Omental fat pad (tissue), 4 donors: Measurements from ENCODE around the gene DAGLB. TPM values are rescaled to one million over a fixed set of nuclear protein-coding genes. Genes with fewer than 3 reads are reported as not detected.
"Not testable (repeated sequence)": the region's sequence is repeated elsewhere in the genome, so short reads cannot be mapped to it uniquely, and the experiment has no call there.

Experiments used
- ATAC-seq: fragments of 150-250 bp; one replicate; pipeline ENCODE4 v1.9.1; 2016; ENCODE audit warnings: mild to moderate bottlenecking, moderate library complexity; ENCODE audit not compliant: low FRiP score
- DNase-seq: peaks from one replicate; pipeline ENCODE4 v3.0.0-alpha.2; 2019; ENCODE audit warnings: low spot score
- total RNA-seq, 4 donors: library from RNA; depleted of rRNA; stranded (reverse); fragments of >200 nt; gene quantifications; one replicate each; pipeline ENCODE4 v1.1.0, GENCODE V29; 2016
- TF ChIP-seq, protein P1 (sequence below), 3 donors: fragments of 450-650 bp; IDR thresholded peaks; one replicate each; pipeline ENCODE4 v1.5.1; 2016 to 2017; ENCODE audit warnings: antibody characterized with exemption in 3 of 3, mild to moderate bottlenecking in 3 of 3, moderate library complexity in 2 of 3

DAGLB gene
- total RNA-seq, 4 donors from 2014 or later: 10.7 to 25.9 (median 16.3) TPM

DNA sequence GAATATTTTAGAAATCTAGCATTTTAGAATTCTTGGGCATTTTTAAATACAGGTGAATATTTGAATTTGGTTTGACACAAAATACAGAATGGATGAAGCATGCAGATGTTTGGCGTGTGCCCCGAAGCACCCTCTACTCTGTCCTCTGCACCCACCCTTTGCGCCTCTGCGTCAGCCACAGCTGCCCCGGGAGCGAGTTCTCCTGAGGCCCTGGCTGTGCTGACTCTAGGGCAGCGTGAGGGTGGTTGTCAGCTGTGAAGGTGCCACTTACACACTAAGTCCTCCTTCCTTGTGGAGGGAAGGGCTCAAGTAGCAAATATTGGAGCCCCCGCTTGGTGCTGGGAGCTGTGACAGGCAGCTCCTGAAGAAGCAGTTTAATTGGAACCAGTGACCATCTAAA lies 48.4 kb downstream of the DAGLB start:
- no peak for DNase-seq
- TF ChIP-seq, protein P1, sequence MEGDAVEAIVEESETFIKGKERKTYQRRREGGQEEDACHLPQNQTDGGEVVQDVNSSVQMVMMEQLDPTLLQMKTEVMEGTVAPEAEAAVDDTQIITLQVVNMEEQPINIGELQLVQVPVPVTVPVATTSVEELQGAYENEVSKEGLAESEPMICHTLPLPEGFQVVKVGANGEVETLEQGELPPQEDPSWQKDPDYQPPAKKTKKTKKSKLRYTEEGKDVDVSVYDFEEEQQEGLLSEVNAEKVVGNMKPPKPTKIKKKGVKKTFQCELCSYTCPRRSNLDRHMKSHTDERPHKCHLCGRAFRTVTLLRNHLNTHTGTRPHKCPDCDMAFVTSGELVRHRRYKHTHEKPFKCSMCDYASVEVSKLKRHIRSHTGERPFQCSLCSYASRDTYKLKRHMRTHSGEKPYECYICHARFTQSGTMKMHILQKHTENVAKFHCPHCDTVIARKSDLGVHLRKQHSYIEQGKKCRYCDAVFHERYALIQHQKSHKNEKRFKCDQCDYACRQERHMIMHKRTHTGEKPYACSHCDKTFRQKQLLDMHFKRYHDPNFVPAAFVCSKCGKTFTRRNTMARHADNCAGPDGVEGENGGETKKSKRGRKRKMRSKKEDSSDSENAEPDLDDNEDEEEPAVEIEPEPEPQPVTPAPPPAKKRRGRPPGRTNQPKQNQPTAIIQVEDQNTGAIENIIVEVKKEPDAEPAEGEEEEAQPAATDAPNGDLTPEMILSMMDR (IDR thresholded peaks at IDR 0.05): no peak
- ATAC-seq: no peak

DNA sequence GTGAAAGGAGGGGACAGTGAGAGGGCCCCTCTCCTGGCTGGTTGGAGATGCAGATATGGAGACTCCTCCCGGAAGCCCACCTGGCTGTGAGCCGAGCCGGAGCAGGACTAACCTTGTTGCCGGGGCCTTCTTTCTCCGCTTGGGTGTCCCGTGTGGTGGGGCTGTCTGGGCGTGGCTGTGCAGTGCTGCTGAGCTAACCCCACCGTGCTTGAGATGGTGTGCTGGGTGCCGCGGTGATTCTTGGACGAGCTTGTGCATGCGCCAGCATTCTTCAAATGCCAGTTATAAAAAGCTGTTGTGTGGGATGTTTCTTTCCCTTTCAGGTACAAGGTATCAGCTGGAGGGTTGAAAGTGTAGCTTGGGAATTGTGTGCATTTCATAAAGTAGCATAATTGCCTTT lies 48.8 kb downstream of the DAGLB start:
- DNase-seq (no peak), ATAC-seq (peak; percentile 54)
- TF ChIP-seq, protein P1 (IDR thresholded peaks at IDR 0.05): no peak

- not testable (repeated sequence) for ATAC-seq, DNase-seq
These were observed 49.8 kb downstream of the DAGLB start for GRCh38 chr7:6397759-6398495.

DNA sequence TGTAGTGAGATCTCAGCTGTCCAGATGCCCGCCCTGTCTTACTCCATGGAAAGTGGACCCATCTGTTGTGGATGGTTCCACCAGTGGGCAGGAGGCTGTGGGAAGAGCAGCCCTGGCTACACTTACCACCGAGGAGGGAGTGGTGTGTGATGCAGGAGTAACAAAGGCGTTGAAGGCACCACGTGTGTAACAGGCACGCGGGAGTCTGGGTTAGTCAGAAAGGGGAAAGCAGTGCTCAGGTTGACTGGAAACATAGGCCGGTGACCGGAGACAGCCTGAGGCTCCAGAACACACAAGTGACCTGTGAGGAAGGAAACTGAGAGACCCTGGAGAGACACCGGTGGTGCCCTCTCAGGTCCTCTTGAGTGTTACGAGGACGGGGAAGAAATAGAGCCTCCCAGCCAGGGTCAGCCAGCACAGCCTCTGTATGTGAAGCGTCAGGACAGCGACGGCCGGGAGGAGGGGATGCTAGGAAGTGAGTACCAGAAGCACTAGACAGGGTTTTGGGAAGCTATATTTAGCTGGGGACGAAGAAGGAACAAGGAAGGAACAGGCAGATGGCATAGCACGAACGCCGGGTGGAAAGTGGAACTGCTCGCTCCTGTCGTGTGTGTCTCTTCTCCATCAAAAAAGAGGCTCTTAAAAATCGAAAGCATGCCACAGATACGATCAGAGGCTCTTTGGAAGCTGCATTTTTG lies 51.7 kb downstream of the DAGLB start:
- ATAC-seq (no peak), DNase-seq (no peak)
- TF ChIP-seq, protein P1 (IDR thresholded peaks at IDR 0.05): no peak

DNA sequence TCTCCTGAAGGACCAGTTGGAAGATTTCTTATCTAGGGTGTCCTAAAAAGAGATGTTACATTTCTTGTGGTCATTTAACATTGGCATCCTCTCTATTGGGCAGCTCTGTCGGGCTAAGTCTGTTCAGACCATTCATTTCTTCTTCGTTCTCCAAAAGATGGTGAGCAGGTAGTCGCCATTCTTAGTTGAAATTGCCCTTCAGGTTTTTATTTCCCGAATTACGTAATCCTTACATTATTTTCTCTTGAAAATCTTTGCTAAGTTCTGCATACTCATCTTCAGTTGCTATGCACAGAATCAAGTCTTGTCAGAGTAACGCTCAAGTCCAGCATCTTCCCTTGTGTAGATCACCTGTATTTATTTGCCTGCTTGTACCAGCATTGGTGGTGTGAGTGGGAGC lies 53.6 kb downstream of the DAGLB start:
- DNase-seq (no peak), ATAC-seq (no peak)
- TF ChIP-seq, protein P1 (IDR thresholded peaks at IDR 0.05): no peak

GRCh38 chr7:6393667-6394056 lies 54.1 kb downstream of the DAGLB start:
- DNase-seq: no peak
- ATAC-seq: no peak
- TF ChIP-seq, protein P1 (IDR thresholded peaks at IDR 0.05): no peak

GRCh38 chr7:6392712-6393666 lies 54.8 kb downstream of the DAGLB start:
- peak; percentile 85 for DNase-seq
- peak; percentile 89 for ATAC-seq
- TF ChIP-seq, protein P1 (IDR thresholded peaks at IDR 0.05): no peak
